Measurements from ENCODE around the gene TCF7. TPM values are rescaled to one million over a fixed set of nuclear protein-coding genes. Genes with fewer than 3 reads are reported as not detected.

TCF7 gene
- total RNA-seq, 2 experiments from 2014 or later: 0.97 to 1.1 TPM

Small RNA genes lying within 50 kb of the gene (small RNA-seq; reads per million reads assigned to genes)
- not detected for gene AC008608.1

Other genes with a start within 250 kb of the TCF7 start
- gene C5orf15, start 146.1 kb upstream of the TCF7 start, total RNA-seq (2014; rRNA removed; shearing (Covaris generic)): 32.5 and 46.4 TPM in 2 replicates
- 32.2 and 39.2 TPM in 2 replicates for gene C5orf15, start 146.1 kb upstream of the TCF7 start, total RNA-seq (2022)
- 143 and 157 TPM in 2 replicates for gene VDAC1, start 109.7 kb upstream of the TCF7 start, total RNA-seq (2014; rRNA removed; shearing (Covaris generic))
- 247 and 253 TPM in 2 replicates for gene VDAC1, start 109.7 kb upstream of the TCF7 start, total RNA-seq (2022)
- 129 and 142 TPM in 2 replicates for gene SKP1, start 62.3 kb downstream of the TCF7 start, total RNA-seq (2014; rRNA removed; shearing (Covaris generic))
- 188 and 204 TPM in 2 replicates for gene SKP1, start 62.3 kb downstream of the TCF7 start, total RNA-seq (2022)
- 132 and 144 TPM in 2 replicates for gene PPP2CA, start 111.4 kb downstream of the TCF7 start, total RNA-seq (2014; rRNA removed; shearing (Covaris generic))
- 164 and 178 TPM in 2 replicates for gene PPP2CA, start 111.4 kb downstream of the TCF7 start, total RNA-seq (2022)

All from OCI-LY7 (cell line).